Posterior cingulate gyrus (tissue), 11 donors: ENCODE results near the gene TSSC4.

Experiments used
- DNase-seq, 10 donors: peaks; one replicate each; pipeline versions ENCODE4 v3.0.0 to v3.0.0-alpha.2; 2020 to 2021; ENCODE audit warnings: mixed read lengths in 3 of 10
- intact Hi-C: fragments of 100-400 bp; cut with DNase I; formaldehyde crosslinking; loops from one replicate; pipeline ENCODE4 v1.15.1; 2023

The TSSC4 gene

DNA sequence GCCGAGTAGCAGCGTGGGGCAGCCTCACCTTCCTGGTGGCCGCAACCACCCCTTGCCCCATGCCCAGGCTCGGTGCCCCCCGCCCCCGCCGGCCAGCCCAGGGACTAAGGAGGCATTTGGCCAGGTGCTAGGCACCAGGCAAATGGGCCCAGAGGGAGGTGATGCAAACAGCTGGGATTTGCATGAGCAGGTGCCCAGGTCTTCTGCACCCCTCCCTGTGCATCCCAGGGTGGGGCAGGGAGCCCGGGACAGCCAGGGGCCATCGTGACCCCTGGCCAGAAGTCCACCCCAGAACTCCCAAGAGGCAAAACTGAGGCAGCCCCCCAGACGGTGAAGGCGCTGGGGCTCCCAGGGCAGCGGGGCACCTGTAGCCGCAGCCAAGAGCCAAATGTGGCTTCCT is 25.7 kb downstream of the TSSC4 start:
- intact Hi-C loops, result no loop called here
- peak in 1 of 10 donors; percentile 73 for DNase-seq

GRCh38 chr11:2426826-2427521 is 26.4 kb downstream of the TSSC4 start:
- DNase-seq, result peak in 1 of 10 donors; percentile 72
- intact Hi-C loops, result no loop called here

- DNase-seq, result peak in 1 of 10 donors; percentile 72
These were observed 27.3 kb downstream of the TSSC4 start for GRCh38 chr11:2427721-2428321.

GRCh38 chr11:2428322-2428795 is 27.8 kb downstream of the TSSC4 start:
- intact Hi-C loops, result loop anchor here (1.0 kb wide), 2 partner anchors 103 to 460 kb away; no protein-coding TSS in a partner anchor
- peak in 6 of 10 donors; percentile 56 to 91 (median 68) for DNase-seq

More at GRCh38 chr11:2427721-2428321, 27.3 kb downstream of the TSSC4 start:
- intact Hi-C loops, result loop anchor here (1.0 kb wide), 2 partner anchors 103 to 460 kb away; no protein-coding TSS in a partner anchor

DNA sequence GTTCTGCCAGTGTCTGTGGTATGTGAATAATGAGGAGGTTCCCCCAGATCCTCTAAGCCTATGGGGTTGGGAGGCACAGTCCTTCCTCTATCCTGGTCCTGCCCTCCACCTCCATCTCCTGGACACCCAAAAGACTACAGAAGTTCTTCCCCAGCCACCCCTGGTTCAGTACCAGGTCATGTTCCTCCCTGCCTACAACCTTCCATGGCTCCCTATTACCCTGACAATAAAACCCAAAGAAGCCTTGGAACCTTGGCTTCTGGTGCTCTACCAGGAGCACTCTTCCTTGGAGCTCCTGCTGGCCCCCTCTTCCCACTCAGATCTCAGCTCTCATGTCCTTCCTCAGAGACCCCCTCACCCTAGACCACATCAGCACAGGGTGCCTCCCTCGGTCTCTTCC is 30.8 kb downstream of the TSSC4 start:
- DNase-seq, result peak in 2 of 10 donors; percentile 8 to 21

DNA sequence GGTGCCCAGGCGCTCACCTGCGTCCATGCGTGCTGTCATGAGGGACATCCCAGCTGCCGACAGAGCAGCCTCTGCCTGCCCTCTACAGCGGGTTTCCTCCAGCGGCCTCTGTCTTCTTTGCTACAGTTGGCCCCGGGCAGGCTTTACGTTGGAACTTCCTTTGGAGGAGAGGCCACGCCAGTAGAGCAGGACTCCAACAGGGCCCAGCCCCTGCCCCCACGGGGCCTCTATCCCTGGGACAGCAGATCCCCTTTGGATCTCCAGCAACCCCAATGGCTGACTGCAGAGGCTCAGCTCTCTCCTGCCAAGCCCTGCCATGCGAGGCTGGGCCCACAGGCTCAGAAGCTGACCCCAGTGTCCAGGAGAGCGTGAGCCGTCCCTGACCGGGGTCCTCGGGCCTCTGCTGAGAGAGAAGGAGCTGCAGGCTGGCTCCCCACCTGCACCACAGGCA is 31.6 kb downstream of the TSSC4 start:
- intact Hi-C loops, result no loop called here
- peak in 4 of 10 donors; percentile 3 to 76 (median 49) for DNase-seq

More for the DNA sequence above, 30.8 kb downstream of the TSSC4 start:
- intact Hi-C loops, result no loop called here

- peak in 5 of 10 donors; percentile 3 to 78 (median 20) for DNase-seq
- intact Hi-C loops, result no loop called here
These were observed 32.1 kb downstream of the TSSC4 start for GRCh38 chr11:2432628-2433071.

DNA sequence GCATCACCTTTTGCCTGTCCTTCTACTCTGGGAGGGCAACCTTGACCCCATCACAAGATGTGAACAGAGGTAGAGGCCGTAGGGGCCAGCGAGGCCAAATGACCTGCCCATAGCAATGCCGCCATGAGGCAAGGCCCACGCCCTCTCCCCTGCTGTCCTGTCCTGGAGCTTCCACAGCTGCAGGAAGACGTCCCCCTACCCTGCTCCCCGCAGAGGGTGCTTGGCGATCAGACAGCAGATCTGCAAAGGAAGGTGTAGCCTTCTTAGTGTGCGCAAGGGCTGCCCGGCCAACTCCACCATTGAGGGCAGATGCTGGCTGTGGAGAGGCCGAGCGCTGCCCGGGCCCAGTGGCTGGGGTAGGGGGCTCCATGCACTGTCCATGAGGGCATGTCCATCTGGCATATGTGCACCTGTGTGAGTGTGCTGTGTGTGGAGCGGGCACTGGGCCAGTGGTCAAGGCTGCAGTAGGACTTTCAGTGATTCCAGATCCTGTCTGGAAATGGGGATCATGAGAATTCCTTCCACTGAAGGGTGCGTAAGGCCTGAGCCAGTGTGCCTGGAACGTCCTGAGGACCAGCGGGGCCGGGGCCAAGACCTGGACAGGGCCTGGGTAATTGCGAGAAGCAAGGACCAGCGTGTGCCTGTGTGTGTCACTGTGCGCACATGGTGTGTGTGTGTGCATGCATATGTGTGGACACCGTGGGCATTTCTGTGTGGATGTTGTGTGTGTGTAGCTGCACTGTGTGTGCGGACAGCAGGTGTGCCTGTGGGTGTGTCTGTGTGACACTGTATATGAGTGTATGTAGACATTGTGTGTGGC is 32.8 kb downstream of the TSSC4 start:
- intact Hi-C loops, result no loop called here
- DNase-seq, result peak in 5 of 10 donors; percentile 3 to 65 (median 45)

DNA sequence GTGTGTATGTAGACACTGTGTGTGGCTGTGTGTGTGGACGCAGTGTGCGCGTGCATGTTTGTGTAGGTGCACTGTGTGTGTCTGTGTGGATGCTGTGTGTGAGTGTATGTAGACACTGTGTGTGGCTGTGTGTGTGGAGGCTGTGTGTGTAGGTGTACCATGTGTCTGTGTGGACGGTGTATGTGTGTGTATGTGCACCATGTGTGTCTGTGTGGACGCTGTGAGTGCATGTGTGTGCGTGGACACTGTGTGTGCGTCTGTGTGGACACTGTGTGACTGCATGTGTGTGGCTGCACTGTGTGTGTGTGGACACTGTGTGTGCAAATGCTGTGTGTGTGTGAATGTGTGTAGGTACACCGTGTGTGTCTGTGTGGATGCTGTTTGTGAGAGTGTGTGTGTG is 33.5 kb downstream of the TSSC4 start:
- intact Hi-C loops, result no loop called here
- peak in 2 of 10 donors; percentile 13 to 43 for DNase-seq

GRCh38 chr11:2434506-2435255 is 34.1 kb downstream of the TSSC4 start:
- DNase-seq, result peak in 3 of 10 donors; percentile 13 to 61 (median 27)
- intact Hi-C loops, result no loop called here

DNA sequence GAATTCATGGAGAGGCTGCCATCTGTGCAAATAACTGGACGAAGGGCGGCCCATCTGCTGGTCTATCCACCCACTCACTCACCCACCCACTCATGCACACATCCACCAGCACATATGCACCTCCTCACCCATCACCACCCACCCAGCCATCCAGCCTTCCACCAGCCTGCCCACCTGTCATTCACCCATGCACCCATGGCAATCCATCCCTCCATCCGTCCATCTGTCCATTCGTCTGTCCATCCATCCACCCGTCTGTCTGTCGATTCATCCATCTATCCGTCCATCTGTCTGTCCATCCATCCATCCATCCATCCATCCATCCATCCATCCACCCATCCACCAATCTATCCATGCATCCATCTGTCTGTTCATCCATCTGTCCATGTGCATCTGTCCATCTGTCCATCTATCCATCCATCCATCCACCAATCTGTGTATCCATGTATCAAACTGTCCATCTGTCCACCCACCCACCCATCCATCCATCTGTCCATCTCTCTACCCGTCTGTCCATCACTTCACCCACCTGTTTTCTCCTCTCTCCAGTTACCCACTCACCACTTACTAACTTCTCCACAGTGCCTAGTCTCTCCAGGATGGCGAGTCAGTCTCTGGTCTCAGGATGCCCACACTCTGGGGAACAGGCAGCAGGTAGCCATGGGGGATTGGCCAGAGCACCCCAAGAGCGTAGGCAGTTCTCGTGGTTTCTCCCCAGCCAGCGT is 34.9 kb downstream of the TSSC4 start:
- intact Hi-C loops, result no loop called here
- DNase-seq, result peak in 3 of 10 donors; percentile 41 to 78 (median 51)

DNA sequence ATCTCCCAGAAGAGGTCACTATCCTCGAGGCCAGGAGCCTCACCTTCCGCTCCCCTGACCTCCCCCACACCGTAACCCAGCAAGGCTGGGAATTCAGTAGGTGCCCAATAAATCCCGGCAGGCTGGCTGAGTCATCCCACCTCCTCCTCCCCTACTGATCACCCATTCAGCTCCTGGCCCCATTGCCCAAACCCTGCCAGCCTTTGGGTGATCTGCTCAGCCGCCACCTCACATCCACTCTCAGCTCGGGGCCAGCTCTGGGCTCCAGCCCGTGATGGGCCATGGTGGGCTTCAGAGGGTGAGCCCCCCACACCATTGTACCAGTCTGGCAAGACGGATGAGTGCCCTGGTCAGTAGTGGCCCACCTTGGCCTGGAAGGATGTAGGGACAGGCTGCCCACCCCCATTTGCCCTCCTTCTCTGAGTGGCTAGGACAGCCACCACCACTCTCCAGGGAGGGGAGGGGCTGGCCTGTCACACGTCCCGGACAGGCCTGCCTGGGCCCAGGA is 35.5 kb downstream of the TSSC4 start:
- DNase-seq, result peak in 4 of 10 donors; percentile 15 to 60 (median 36)
- intact Hi-C loops, result no loop called here

DNA sequence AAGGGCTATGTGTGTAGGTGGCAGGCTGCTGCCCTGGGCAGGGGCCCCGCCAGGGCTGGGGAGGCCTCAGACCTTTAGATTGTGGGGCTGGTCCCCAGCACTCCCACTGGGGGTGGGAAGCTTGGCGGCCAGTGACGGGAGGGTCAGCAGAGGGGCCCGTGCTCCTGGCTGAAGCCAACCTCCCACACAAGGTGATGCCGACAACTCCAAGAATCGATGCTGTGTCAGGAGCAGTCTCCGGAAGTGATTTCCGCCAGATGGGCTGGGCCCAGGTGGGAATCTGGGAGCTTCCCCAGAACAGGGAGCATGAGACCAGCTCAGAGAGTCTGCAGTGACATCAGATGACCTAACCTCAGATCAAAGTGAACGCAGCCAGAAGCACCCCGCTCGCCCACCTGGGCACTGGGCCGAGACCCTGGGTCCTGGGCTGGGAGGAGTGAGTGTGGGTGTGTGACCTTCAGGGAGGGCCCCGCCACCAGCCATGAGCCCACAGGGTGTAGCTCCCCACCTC is 36.0 kb downstream of the TSSC4 start:
- peak in 3 of 10 donors; percentile 52 to 75 (median 60) for DNase-seq
- intact Hi-C loops, result no loop called here

DNA sequence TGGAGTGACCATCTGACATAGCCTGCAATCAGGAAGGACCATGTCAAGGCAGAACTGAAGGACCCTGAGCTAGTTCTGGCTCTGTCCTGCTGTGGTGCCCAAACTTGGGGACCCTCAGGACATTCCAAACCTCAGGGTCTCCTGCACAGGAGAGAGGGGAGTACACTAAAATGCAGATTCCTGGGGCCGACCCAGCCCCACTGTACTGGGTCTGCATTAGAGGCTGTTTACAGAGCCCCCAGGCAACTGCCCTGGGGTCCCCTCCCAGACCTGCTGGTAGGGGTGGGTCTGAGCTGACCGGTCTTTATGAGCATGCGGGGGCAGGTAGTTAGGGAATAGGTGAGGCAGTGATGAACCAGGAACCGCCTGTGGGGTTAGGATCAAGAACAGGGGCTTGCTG is 37.0 kb downstream of the TSSC4 start:
- intact Hi-C loops, result no loop called here
- peak in 4 of 10 donors; percentile 9 to 53 (median 52) for DNase-seq

- no peak for DNase-seq
These were observed 39.3 kb downstream of the TSSC4 start for GRCh38 chr11:2439820-2440219.

GRCh38 chr11:2440646-2441045 is 40.1 kb downstream of the TSSC4 start:
- peak in 4 of 10 donors; percentile 4 to 47 (median 26) for DNase-seq
- intact Hi-C loops, result no loop called here

More at GRCh38 chr11:2439820-2440219, 39.3 kb downstream of the TSSC4 start:
- intact Hi-C loops, result no loop called here

GRCh38 chr11:2441171-2441570 is 40.6 kb downstream of the TSSC4 start:
- DNase-seq, result peak in 4 of 10 donors; percentile 6 to 72 (median 56)
- intact Hi-C loops, result no loop called here

GRCh38 chr11:2442589-2442988 is 42.0 kb downstream of the TSSC4 start:
- intact Hi-C loops, result no loop called here

More at GRCh38 chr11:2442589-2442988, 42.0 kb downstream of the TSSC4 start:
- no peak for DNase-seq
